ENCODE measurements around the gene BBS2. TPM values are rescaled to one million over a fixed set of nuclear protein-coding genes. Genes with fewer than 3 reads are reported as not detected.

BBS2 gene
- total RNA-seq, 2 experiments from 2014 or later: 8.4 to 9.6 TPM

- H3K27me3 Mint-ChIP-seq (ENCODE audit: low read depth): no peaks in the 10 kb centered on the region
- peaks cover 47% of the 10 kb centered on the region for H3K4me1 Mint-ChIP-seq (ENCODE audit: low read depth)
- ChIA-PET CTCF (interaction anchor here (1.2 to 1.3 kb wide), 2 partner anchors 21 to 129 kb away, joined by 3 read pairs; no protein-coding TSS in a partner anchor), POLR2A (no interaction called here)
- H3K36me3 Mint-ChIP-seq (ENCODE audit: low read depth): peaks cover 49% of the 10 kb centered on the region
- no peak overlapping the region for H3K27ac Mint-ChIP-seq
- no peaks in the 10 kb centered on the region for H3K9me3 Mint-ChIP-seq (ENCODE audit: insufficient read depth)
- no peak for DNase-seq
- no peak overlapping the region for H3K4me3 Mint-ChIP-seq
- ATAC-seq: no peak
These were observed 71.8 kb downstream of the BBS2 start for GRCh38 chr16:56448005-56448404.

DNA sequence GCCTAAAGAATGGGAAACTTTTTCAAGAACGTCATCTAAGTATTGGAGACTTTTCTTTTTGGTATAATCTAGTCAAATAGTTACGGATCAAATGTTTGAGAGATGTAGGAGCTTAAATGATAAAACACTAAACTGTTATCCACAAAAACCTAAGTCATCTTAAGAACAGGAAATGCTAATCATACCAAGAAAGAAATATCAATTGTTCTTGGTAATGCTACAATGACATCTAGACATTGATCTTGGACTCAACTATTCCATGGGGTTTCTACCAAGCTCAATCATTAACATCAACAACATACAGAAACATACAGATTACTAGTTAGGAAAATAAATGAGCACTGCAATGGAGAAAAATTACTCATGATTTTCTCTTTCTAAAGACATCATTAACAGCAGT, 72.5 kb downstream of the BBS2 start:
- no peaks in the 10 kb centered on the region for H3K27me3 Mint-ChIP-seq (ENCODE audit: low read depth)
- ChIA-PET POLR2A (no interaction called here), CTCF (interaction anchor here (1.0 to 1.2 kb wide), 2 partner anchors 21 to 130 kb away, joined by 3 to 4 read pairs; no protein-coding TSS in a partner anchor)
- no peak overlapping the region for H3K4me3 Mint-ChIP-seq
- peaks cover 52% of the 10 kb centered on the region for H3K36me3 Mint-ChIP-seq (ENCODE audit: low read depth)
- DNase-seq: no peak
- peak overlapping the region; percentile 19 for H3K27ac Mint-ChIP-seq
- H3K9me3 Mint-ChIP-seq (ENCODE audit: insufficient read depth): no peaks in the 10 kb centered on the region
- H3K4me1 Mint-ChIP-seq (ENCODE audit: low read depth): peaks cover 40% of the 10 kb centered on the region
- ATAC-seq: no peak

- H3K4me1 Mint-ChIP-seq (ENCODE audit: low read depth): no peaks in the 10 kb centered on the region
These were observed 81.8 kb downstream of the BBS2 start for GRCh38 chr16:56438038-56438437.

DNA sequence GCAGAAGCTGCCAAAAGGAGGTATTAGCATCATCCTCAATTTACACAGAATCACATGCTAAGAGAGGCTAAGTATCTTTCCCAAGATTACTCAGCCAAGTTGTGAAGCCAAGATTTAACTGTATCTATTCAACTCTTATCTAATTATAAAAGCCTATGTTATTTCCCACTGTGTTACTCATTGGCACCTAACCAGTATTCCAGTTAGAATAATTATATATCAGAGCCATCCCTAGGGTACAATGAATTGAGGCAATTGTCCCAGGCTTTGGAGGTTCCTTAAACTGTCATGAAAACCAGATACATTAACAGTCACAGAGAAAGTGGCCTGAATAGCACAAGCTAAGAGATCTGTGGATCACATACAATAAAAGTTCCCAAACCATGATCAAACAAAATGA, 83.6 kb downstream of the BBS2 start:
- peaks cover 59% of the 10 kb centered on the region for H3K36me3 Mint-ChIP-seq (ENCODE audit: low read depth)

More at GRCh38 chr16:56438038-56438437, 81.8 kb downstream of the BBS2 start:
- H3K4me3 Mint-ChIP-seq: no peak overlapping the region
- H3K27me3 Mint-ChIP-seq (ENCODE audit: low read depth): no peaks in the 10 kb centered on the region
- POLR2A ChIA-PET: no interaction called here
- DNase-seq (no peak), ATAC-seq (no peak)
- CTCF ChIA-PET: interaction anchor here (0.7 kb wide), 1 partner anchor 76 kb away, joined by 3 read pairs; no protein-coding TSS in a partner anchor
- no peaks in the 10 kb centered on the region for H3K9me3 Mint-ChIP-seq (ENCODE audit: insufficient read depth)
- H3K36me3 Mint-ChIP-seq (ENCODE audit: low read depth): peaks cover 63% of the 10 kb centered on the region
- H3K27ac Mint-ChIP-seq: no peak overlapping the region

More for the DNA sequence above, 83.6 kb downstream of the BBS2 start:
- H3K4me3 Mint-ChIP-seq: no peak overlapping the region
- no peak overlapping the region for H3K27ac Mint-ChIP-seq
- ChIA-PET CTCF (no interaction called here), POLR2A (interaction anchor here (1.3 kb wide), 1 partner anchor 15 kb away, joined by 4 read pairs; the partner anchor contains the start of genes NUDT21 and OGFOD1)
- ATAC-seq (no peak), DNase-seq (no peak)
- H3K9me3 Mint-ChIP-seq (ENCODE audit: insufficient read depth): no peaks in the 10 kb centered on the region
- H3K4me1 Mint-ChIP-seq (ENCODE audit: low read depth): no peaks in the 10 kb centered on the region
- H3K27me3 Mint-ChIP-seq (ENCODE audit: low read depth): no peaks in the 10 kb centered on the region

Other genes starting within 250 kb of the BBS2 start
- gene AMFR, start 94.5 kb downstream of the BBS2 start, total RNA-seq: 10 to 100 TPM; 39.0 to 47.5 TPM
- 100 to 1,000 TPM; 237 TPM for gene NUDT21, start 68.7 kb downstream of the BBS2 start, total RNA-seq
- gene OGFOD1, start 68.5 kb downstream of the BBS2 start, total RNA-seq: 10 to 100 TPM; 41.8 to 42.0 TPM
- gene MT4, start 45.0 kb upstream of the BBS2 start, total RNA-seq: not detected
- 1 to 10 TPM; 6.2 to 7.5 TPM for gene MT3, start 69.5 kb upstream of the BBS2 start, total RNA-seq
- gene MT2A, start 88.6 kb upstream of the BBS2 start, total RNA-seq: 100 to 1,000 TPM; 186 to 210 TPM
- 10 to 100 TPM; 65.0 to 74.8 TPM for gene MT1E, start 105.8 kb upstream of the BBS2 start, total RNA-seq
- not detected for gene MT1M, start 112.6 kb upstream of the BBS2 start, total RNA-seq
- not detected for gene MT1A, start 118.6 kb upstream of the BBS2 start, total RNA-seq
- gene MT1B, start 131.9 kb upstream of the BBS2 start, total RNA-seq: not detected
- 10 to 100 TPM; 25.8 to 28.0 TPM for gene MT1F, start 137.9 kb upstream of the BBS2 start, total RNA-seq
- gene MT1G, start 148.0 kb upstream of the BBS2 start, total RNA-seq: 10 to 100 TPM; 30.6 to 36.2 TPM
- gene MT1H, start 149.8 kb upstream of the BBS2 start, total RNA-seq: 1 to 10 TPM in 1 of 2 experiments, under 1 TPM in 1; 0.84 to 1.9 TPM
- gene MT1X, start 162.4 kb upstream of the BBS2 start, total RNA-seq: 10 to 100 TPM; 85.3 to 86.0 TPM
- 100 to 1,000 TPM; 129 to 143 TPM for gene NUP93, start 210.1 kb upstream of the BBS2 start, total RNA-seq